Measurements from ENCODE around the gene CACNA1C.

CACNA1C gene

GRCh38 chr12:2580821-2581220 lies 528.0 kb downstream of the CACNA1C start:
- no peak for DNase-seq

- no peak for DNase-seq
These were observed 528.7 kb downstream of the CACNA1C start for GRCh38 chr12:2581293-2582045.

GRCh38 chr12:2582631-2583030 lies 529.8 kb downstream of the CACNA1C start:
- no peak for DNase-seq

- DNase-seq, result peak; percentile 30 to 39
These were observed 530.3 kb downstream of the CACNA1C start for GRCh38 chr12:2583091-2583497.

- no peak for DNase-seq
These were observed 531.0 kb downstream of the CACNA1C start for GRCh38 chr12:2583642-2584401.

GRCh38 chr12:2586156-2587038 lies 533.6 kb downstream of the CACNA1C start:
- no peak for DNase-seq

- no peak for DNase-seq
These were observed 535.6 kb downstream of the CACNA1C start for GRCh38 chr12:2588345-2588744.

- DNase-seq, result no peak
These were observed 536.6 kb downstream of the CACNA1C start for GRCh38 chr12:2589381-2589780.

GRCh38 chr12:2593045-2593444 lies 540.3 kb downstream of the CACNA1C start:
- no peak for DNase-seq

GRCh38 chr12:2596441-2596840 lies 543.7 kb downstream of the CACNA1C start:
- DNase-seq, result no peak

GRCh38 chr12:2605301-2605700 lies 552.5 kb downstream of the CACNA1C start:
- no peak for DNase-seq

GRCh38 chr12:2606186-2606910 lies 553.6 kb downstream of the CACNA1C start:
- no peak for DNase-seq

GRCh38 chr12:2607881-2608607 lies 555.3 kb downstream of the CACNA1C start:
- DNase-seq, result no peak

GRCh38 chr12:2608608-2608945 lies 555.8 kb downstream of the CACNA1C start:
- no peak for DNase-seq

- DNase-seq, result no peak
These were observed 556.2 kb downstream of the CACNA1C start for GRCh38 chr12:2609020-2609419.

- no peak for DNase-seq
These were observed 557.6 kb downstream of the CACNA1C start for GRCh38 chr12:2610358-2610757.

- DNase-seq, result no peak
These were observed 560.7 kb downstream of the CACNA1C start for GRCh38 chr12:2613326-2614073.

GRCh38 chr12:2614341-2614740 lies 561.6 kb downstream of the CACNA1C start:
- no peak for DNase-seq

GRCh38 chr12:2615665-2616402 lies 563.0 kb downstream of the CACNA1C start:
- no peak for DNase-seq

GRCh38 chr12:2616763-2617162 lies 564.0 kb downstream of the CACNA1C start:
- no peak for DNase-seq

- DNase-seq, result no peak
These were observed 564.6 kb downstream of the CACNA1C start for GRCh38 chr12:2617365-2617764.
